Fibroblast of lung (primary cell): Measurements from ENCODE around the gene EXOC6B.

Experiments
- CTCF ChIP-seq, 2 donors: IDR thresholded peaks in 1 of 2; conservative IDR thresholded peaks in 1 of 2; 1 replicate in 1 of 2; 2 replicates in 1 of 2; pipeline ENCODE4 v1.5.1; 2011 to 2012; ENCODE audit warnings: low read length in 2 of 2, control low read depth in 1 of 2, inconsistent platforms in 1 of 2, low read depth in 1 of 2, mild to moderate bottlenecking in 1 of 2
- EZH2 ChIP-seq: IDR thresholded peaks from 2 replicates; pipeline ENCODE4 v1.5.1; 2012; ENCODE audit warnings: low read length, control low read depth, mild to moderate bottlenecking; ENCODE audit errors: missing control alignments

- TF ChIP-seq CTCF (conservative IDR thresholded peaks at IDR 0.05 in 1 of 2, IDR thresholded peaks at IDR 0.05 in 1 of 2; ENCODE audit: low read depth in 1 of 2, low read length in 2 of 2) (no peak), EZH2 (no peak)
Measured at GRCh38 chr2:72378753-72379348, 447.0 kb downstream of the EXOC6B start.
